ENCODE data around the gene ACVR1.

Gene ACVR1

GRCh38 chr2:157845081-157845480, 31.0 kb downstream of the ACVR1 start:
- Histone ChIP-seq H3K27me3 (ENCODE audit: control insufficient read depth in 1 of 2, insufficient read depth in 2 of 2, low read length in 2 of 2) (no peaks in the 10 kb centered on the region), H3K9ac (ENCODE audit: low read length) (no peak overlapping the region), H3K4me1 (ENCODE audit: insufficient read depth, low read length) (peaks cover 42% of the 10 kb centered on the region)

DNA sequence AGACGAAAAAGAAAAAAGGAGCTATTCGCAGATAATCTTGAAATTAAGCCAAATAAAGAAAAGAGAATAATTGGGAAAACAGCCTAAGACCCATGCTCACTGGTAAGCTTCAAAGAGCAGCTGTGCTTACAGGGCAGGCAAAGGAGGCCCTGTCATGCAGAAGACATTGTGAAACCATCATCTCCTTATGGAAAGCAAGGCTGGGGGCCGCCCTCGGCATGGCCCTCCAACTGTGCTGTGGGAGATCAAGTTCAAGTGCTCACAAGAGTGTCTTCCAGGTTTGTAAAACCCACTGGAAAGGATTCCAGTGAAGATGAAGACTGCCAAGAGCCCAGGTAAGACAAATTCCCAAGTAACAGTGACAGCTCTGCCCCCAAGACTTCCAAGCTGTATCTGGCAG, 32.2 kb downstream of the ACVR1 start:
- Histone ChIP-seq H3K4me3 (ENCODE audit: low read depth in 1 of 2, low read length in 2 of 2) (no peak overlapping the region), H3K36me3 (ENCODE audit: insufficient read depth, low read length) (no peaks in the 10 kb centered on the region), H3K4me1 (ENCODE audit: insufficient read depth, low read length) (peaks cover 49% of the 10 kb centered on the region), H3K27me3 (ENCODE audit: control insufficient read depth in 1 of 2, insufficient read depth in 2 of 2, low read length in 2 of 2) (no peaks in the 10 kb centered on the region), H3K9me3 (ENCODE audit: low read length) (no peaks in the 10 kb centered on the region), H3K27ac (ENCODE audit: low read depth, low read length) (no peak overlapping the region), H3K9ac (ENCODE audit: low read length) (no peak overlapping the region)

More at GRCh38 chr2:157845081-157845480, 31.0 kb downstream of the ACVR1 start:
- no peaks in the 10 kb centered on the region for H3K36me3 ChIP-seq (ENCODE audit: insufficient read depth, low read length)
- no peaks in the 10 kb centered on the region for H3K9me3 ChIP-seq (ENCODE audit: low read length)
- H3K27ac ChIP-seq (ENCODE audit: low read depth, low read length): no peak overlapping the region
- H3K4me3 ChIP-seq (ENCODE audit: low read depth in 1 of 2, low read length in 2 of 2): no peak overlapping the region

DNA sequence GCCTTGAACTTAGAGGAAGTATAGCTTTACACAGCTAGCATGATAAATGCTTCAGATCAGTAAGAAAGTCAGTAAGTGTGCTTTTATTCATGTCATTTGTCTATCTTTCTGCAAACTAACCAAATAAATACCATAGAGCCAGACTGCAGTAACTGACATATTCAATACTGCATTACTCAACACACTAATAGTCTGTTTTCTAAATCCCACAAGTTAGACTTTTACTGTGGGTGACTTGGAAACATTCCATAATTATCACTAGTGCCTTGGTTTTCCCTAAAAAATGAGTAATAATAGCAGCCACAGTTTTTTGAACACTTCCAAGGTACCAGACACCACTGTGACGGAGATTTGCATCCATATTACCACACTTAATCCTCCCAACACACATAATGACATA, 33.0 kb downstream of the ACVR1 start:
- Histone ChIP-seq H3K27me3 (ENCODE audit: control insufficient read depth in 1 of 2, insufficient read depth in 2 of 2, low read length in 2 of 2) (no peaks in the 10 kb centered on the region), H3K4me1 (ENCODE audit: insufficient read depth, low read length) (peaks cover 57% of the 10 kb centered on the region), H3K36me3 (ENCODE audit: insufficient read depth, low read length) (no peaks in the 10 kb centered on the region), H3K9ac (ENCODE audit: low read length) (no peak overlapping the region), H3K27ac (ENCODE audit: low read depth, low read length) (no peak overlapping the region), H3K4me3 (ENCODE audit: low read depth in 1 of 2, low read length in 2 of 2) (no peak overlapping the region), H3K9me3 (ENCODE audit: low read length) (no peaks in the 10 kb centered on the region)

DNA sequence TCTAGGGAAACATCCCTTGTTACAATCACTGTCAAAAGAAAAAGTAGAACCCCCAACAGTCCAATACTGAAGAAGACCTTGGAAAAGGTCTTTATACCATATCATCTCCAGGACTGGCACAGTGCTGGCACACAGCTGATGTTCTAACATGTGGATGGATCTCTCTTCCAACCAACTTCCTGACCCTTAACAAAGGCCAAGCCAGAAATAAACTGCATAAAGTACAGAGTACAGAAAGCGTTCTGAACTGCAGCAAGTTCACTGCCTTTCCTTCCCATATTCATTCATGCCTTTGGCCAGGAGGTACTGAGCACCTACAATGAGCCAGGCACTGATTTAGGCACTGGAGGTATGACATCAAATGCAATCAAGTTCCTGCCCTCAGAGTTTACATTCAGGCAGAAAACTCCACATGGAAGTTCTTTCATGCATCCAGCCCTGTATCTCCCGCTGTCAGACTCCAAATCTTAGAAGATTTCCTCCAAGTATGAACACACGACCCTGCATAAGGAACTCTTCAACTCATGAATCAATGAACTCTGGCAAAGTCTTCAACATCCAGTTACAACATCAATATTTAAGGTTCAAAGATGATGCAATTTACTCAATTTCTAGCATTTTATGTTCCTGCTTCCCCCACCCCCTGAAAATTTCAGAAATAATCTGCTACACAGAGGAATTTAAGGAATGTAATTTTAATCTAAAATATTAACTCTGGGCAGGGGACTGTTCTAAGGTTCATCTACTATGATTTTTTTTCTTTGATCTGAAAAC, 33.8 kb downstream of the ACVR1 start:
- no peaks in the 10 kb centered on the region for H3K36me3 ChIP-seq (ENCODE audit: insufficient read depth, low read length)
- H3K4me1 ChIP-seq (ENCODE audit: insufficient read depth, low read length): peaks cover 62% of the 10 kb centered on the region
- H3K4me3 ChIP-seq (ENCODE audit: low read depth in 1 of 2, low read length in 2 of 2): no peak overlapping the region
- no peak overlapping the region for H3K9ac ChIP-seq (ENCODE audit: low read length)
- no peak overlapping the region for H3K27ac ChIP-seq (ENCODE audit: low read depth, low read length)
- H3K27me3 ChIP-seq (ENCODE audit: control insufficient read depth in 1 of 2, insufficient read depth in 2 of 2, low read length in 2 of 2): no peaks in the 10 kb centered on the region
- H3K9me3 ChIP-seq (ENCODE audit: low read length): no peaks in the 10 kb centered on the region

DNA sequence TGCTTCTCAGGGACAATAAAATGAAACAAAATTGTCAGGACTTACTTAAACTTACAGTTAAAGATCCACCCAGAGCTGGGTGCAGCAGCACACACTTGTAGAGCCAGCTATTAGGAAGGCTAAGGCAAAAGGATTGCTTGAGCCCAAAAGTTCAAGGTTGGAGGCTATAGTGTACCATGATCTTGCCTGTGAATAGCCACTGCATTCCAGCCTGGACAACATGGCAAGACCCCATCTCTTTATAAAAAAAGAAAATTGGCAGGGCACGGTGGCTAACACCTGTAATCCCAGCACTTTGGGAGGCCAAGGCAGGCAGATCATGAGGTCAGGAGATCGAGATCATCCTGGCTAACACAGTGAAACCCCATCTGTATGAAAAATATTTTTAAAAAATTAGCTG, 34.6 kb downstream of the ACVR1 start:
- H3K9me3 ChIP-seq (ENCODE audit: low read length): no peaks in the 10 kb centered on the region
- no peaks in the 10 kb centered on the region for H3K27me3 ChIP-seq (ENCODE audit: control insufficient read depth in 1 of 2, insufficient read depth in 2 of 2, low read length in 2 of 2)
- no peaks in the 10 kb centered on the region for H3K36me3 ChIP-seq (ENCODE audit: insufficient read depth, low read length)
- H3K4me3 ChIP-seq (ENCODE audit: low read depth in 1 of 2, low read length in 2 of 2): no peak overlapping the region
- no peak overlapping the region for H3K9ac ChIP-seq (ENCODE audit: low read length)
- H3K27ac ChIP-seq (ENCODE audit: low read depth, low read length): no peak overlapping the region
- H3K4me1 ChIP-seq (ENCODE audit: insufficient read depth, low read length): peaks cover 70% of the 10 kb centered on the region

DNA sequence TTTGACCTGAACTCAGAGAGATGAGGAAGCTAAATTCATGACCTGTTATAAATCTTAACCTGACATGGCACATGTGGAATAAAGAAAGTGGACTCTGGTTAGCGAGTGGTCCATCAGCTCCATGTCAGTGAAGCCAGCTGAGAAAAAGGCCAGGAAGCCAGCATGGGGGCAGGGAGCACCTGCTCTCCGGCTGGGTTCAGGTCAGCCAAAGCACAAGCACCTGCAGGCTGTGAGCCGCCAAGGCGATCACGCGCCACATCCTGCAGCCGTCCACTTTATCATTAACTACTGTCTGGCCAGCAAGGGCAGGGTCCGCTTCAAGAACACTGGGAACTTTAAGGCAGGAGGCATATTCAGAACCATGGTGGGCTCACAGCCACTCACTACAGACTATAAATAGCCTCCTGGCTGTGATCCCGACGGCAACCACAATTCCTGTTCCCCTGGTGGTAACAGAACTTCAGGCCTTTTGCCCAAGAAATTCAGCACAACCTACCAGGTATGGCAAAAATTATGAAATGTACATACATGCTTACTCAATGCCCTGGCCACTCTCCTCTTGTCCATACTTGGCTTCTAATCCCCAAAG, 35.5 kb downstream of the ACVR1 start:
- Histone ChIP-seq H3K4me3 (ENCODE audit: low read depth in 1 of 2, low read length in 2 of 2) (no peak overlapping the region), H3K36me3 (ENCODE audit: insufficient read depth, low read length) (no peaks in the 10 kb centered on the region), H3K27ac (ENCODE audit: low read depth, low read length) (no peak overlapping the region), H3K27me3 (ENCODE audit: control insufficient read depth in 1 of 2, insufficient read depth in 2 of 2, low read length in 2 of 2) (no peaks in the 10 kb centered on the region), H3K9ac (ENCODE audit: low read length) (no peak overlapping the region), H3K4me1 (ENCODE audit: insufficient read depth, low read length) (peaks cover 73% of the 10 kb centered on the region), H3K9me3 (ENCODE audit: low read length) (no peaks in the 10 kb centered on the region)

- peaks cover 73% of the 10 kb centered on the region for H3K4me1 ChIP-seq (ENCODE audit: insufficient read depth, low read length)
- no peak overlapping the region for H3K4me3 ChIP-seq (ENCODE audit: low read depth in 1 of 2, low read length in 2 of 2)
- H3K9ac ChIP-seq (ENCODE audit: low read length): no peak overlapping the region
- H3K9me3 ChIP-seq (ENCODE audit: low read length): no peaks in the 10 kb centered on the region
- H3K27me3 ChIP-seq (ENCODE audit: control insufficient read depth in 1 of 2, insufficient read depth in 2 of 2, low read length in 2 of 2): no peaks in the 10 kb centered on the region
- H3K27ac ChIP-seq (ENCODE audit: low read depth, low read length): no peak overlapping the region
- no peaks in the 10 kb centered on the region for H3K36me3 ChIP-seq (ENCODE audit: insufficient read depth, low read length)
These were observed 36.3 kb downstream of the ACVR1 start for GRCh38 chr2:157839822-157840221.

- Histone ChIP-seq H3K27me3 (ENCODE audit: control insufficient read depth in 1 of 2, insufficient read depth in 2 of 2, low read length in 2 of 2) (no peaks in the 10 kb centered on the region), H3K4me3 (ENCODE audit: low read depth in 1 of 2, low read length in 2 of 2) (no peak overlapping the region), H3K36me3 (ENCODE audit: insufficient read depth, low read length) (no peaks in the 10 kb centered on the region), H3K9me3 (ENCODE audit: low read length) (no peaks in the 10 kb centered on the region), H3K27ac (ENCODE audit: low read depth, low read length) (no peak overlapping the region), H3K4me1 (ENCODE audit: insufficient read depth, low read length) (peaks cover 73% of the 10 kb centered on the region), H3K9ac (ENCODE audit: low read length) (no peak overlapping the region)
These were observed 36.8 kb downstream of the ACVR1 start for GRCh38 chr2:157839162-157839801.

DNA sequence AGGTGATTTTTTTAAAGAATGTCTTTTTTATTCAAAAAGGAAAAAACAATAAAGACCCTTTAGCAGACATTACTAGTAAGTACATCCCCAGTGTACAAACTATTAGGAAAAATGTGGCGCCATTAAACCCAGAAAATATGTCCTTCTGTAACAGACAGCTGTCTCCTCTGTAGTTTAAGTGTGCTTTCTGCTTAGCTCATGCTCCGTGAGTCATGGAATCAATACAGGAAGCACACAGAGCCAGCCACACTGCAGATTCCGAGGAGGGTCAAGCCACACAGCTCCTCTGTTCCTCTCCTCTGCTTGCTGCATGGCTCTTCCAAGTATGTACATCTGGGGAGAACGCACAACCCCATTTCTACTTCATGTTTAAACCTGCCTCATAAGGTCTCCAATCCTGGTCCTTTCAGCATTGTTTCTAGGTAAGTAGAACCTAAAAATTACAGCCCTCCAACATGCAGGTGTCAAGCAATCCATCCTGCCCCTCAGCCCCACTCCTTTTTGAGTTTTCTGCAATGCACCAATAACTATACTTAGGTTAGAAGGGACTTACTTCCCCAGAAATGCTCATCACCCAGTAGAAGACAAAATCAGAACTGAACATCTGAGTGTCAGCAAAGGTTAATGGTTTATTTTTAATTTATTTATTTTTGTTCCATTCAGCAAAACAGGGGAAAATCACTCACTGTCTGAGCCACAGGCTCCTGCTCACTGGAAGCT, 37.5 kb downstream of the ACVR1 start:
- no peaks in the 10 kb centered on the region for H3K9me3 ChIP-seq (ENCODE audit: low read length)
- peak overlapping the region; percentile 70 for H3K27ac ChIP-seq (ENCODE audit: low read depth, low read length)
- peaks cover 67% of the 10 kb centered on the region for H3K4me1 ChIP-seq (ENCODE audit: insufficient read depth, low read length)
- no peaks in the 10 kb centered on the region for H3K27me3 ChIP-seq (ENCODE audit: control insufficient read depth in 1 of 2, insufficient read depth in 2 of 2, low read length in 2 of 2)
- peak overlapping the region; percentile 46 for H3K9ac ChIP-seq (ENCODE audit: low read length)
- H3K4me3 ChIP-seq (ENCODE audit: low read depth in 1 of 2, low read length in 2 of 2): peak overlapping the region in 1 of 2 donors; percentile 54
- H3K36me3 ChIP-seq (ENCODE audit: insufficient read depth, low read length): no peaks in the 10 kb centered on the region

DNA sequence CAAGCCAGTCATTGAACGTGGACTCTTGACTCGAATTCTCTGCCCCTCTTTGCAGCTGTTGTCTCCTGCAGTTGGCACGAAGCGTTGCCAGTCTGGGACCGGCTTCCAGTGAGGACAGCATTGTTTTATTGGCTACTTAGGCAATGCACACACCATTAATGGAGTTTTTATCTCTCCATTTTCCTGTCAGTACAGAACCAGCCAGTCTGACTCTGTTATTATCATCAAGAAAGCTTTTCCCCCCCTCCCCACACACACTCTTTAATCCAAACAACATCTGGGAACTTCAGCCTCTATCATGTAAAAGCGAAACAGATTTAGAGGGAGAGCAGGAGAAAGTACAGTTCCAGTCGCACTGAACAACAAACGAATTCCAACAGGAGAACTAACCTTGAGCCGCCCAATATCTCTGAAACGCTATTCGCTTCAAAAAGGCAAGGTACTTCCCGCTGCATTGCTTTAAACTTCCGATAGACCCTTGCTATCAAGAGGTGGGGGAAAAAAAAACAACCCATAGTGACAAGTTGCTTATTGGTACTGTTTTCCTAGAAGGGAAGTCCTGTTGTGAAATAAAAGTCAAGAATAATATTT, 38.2 kb downstream of the ACVR1 start:
- Histone ChIP-seq H3K4me3 (ENCODE audit: low read depth in 1 of 2, low read length in 2 of 2) (peak overlapping the region; percentile 7 to 54), H3K27me3 (ENCODE audit: control insufficient read depth in 1 of 2, insufficient read depth in 2 of 2, low read length in 2 of 2) (no peaks in the 10 kb centered on the region), H3K4me1 (ENCODE audit: insufficient read depth, low read length) (peaks cover 67% of the 10 kb centered on the region), H3K36me3 (ENCODE audit: insufficient read depth, low read length) (no peaks in the 10 kb centered on the region), H3K27ac (ENCODE audit: low read depth, low read length) (peak overlapping the region; percentile 70), H3K9me3 (ENCODE audit: low read length) (no peaks in the 10 kb centered on the region), H3K9ac (ENCODE audit: low read length) (peak overlapping the region; percentile 46)

- Histone ChIP-seq H3K4me3 (ENCODE audit: low read depth in 1 of 2, low read length in 2 of 2) (no peak overlapping the region), H3K36me3 (ENCODE audit: insufficient read depth, low read length) (no peaks in the 10 kb centered on the region), H3K4me1 (ENCODE audit: insufficient read depth, low read length) (peaks cover 61% of the 10 kb centered on the region), H3K27me3 (ENCODE audit: control insufficient read depth in 1 of 2, insufficient read depth in 2 of 2, low read length in 2 of 2) (no peaks in the 10 kb centered on the region), H3K9ac (ENCODE audit: low read length) (no peak overlapping the region), H3K27ac (ENCODE audit: low read depth, low read length) (no peak overlapping the region), H3K9me3 (ENCODE audit: low read length) (no peaks in the 10 kb centered on the region)
These were observed 39.6 kb downstream of the ACVR1 start for GRCh38 chr2:157836531-157836930.

Measured in muscle layer of colon (tissue), 2 donors.